ENCODE data around the gene HSPA12B.

GRCh38 chr20:3743251-3743650 lies 10.8 kb downstream of the HSPA12B start:
- TF ChIP-seq ZNF37A (tag by site-specific recombination; IDR thresholded peaks at IDR 0.05) = no peak
- no peak for TF ChIP-seq ZNF510 (tag by site-specific recombination; IDR thresholded peaks at IDR 0.05; ENCODE audit: insufficient replicate concordance)
- no peak for TF ChIP-seq PRDM1 (tag by site-specific recombination; IDR thresholded peaks at IDR 0.05)
- TF ChIP-seq CTCF (tag by site-specific recombination; IDR thresholded peaks at IDR 0.05) = no peak
- TF ChIP-seq ZNF416 (tag by site-specific recombination; IDR thresholded peaks at IDR 0.05) = no peak
- no peak for TF ChIP-seq BCL11A (tag by site-specific recombination; IDR thresholded peaks at IDR 0.05; ENCODE audit: low read depth)
- no peak for TF ChIP-seq ZSCAN18 (tag by site-specific recombination; IDR thresholded peaks at IDR 0.05)
- TF ChIP-seq ZNF24 (tag by site-specific recombination; IDR thresholded peaks at IDR 0.05) = no peak
- TF ChIP-seq ZFP41 (tag by site-specific recombination; IDR thresholded peaks at IDR 0.05; ENCODE audit: borderline replicate concordance) = no peak
